NCI-H1436 treated with DMSO at 0.1 percent for 48 hours (cell line): ENCODE data around the gene PTPRH.

ENCODE experiments used
- DNase-seq: peaks from one replicate; lab custom pipeline; 2025; lab: John Stamatoyannopoulos, UW

Gene PTPRH

GRCh38 chr19:55244004-55244680 lies 34.8 kb upstream of the PTPRH start:
- no peak for DNase-seq

GRCh38 chr19:55242517-55242916 lies 33.2 kb upstream of the PTPRH start:
- no peak for DNase-seq

DNA sequence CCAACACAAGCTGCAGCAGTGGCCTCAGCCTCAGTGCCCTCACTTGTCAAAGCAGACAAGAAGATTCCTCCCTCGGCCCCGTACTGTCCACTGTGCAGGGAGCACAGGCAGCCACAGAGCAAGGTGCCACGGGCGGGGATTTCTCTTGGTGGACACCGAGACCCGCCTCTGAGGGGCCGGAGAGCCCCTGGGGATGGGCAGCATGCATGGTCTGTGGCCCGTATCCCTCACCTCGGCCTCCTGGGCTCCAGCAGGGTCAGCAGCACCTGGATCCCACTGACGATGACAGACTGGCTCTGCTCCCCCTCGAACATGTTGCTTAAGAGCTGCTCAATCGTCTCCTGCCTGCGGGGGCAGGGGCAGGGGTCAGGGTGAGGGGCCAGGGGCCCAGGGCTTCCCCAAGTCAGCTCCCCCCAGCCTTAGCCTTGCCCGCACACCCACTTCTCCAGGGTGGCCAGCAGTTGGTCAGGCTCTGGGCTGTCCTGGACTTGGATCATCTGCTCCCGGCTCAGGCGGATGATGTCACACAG lies 32.7 kb upstream of the PTPRH start:
- no peak for DNase-seq

GRCh38 chr19:55241143-55241934 lies 32.0 kb upstream of the PTPRH start:
- DNase-seq, result no peak

- DNase-seq, result no peak
These were observed 31.4 kb upstream of the PTPRH start for GRCh38 chr19:55240713-55241020.

DNA sequence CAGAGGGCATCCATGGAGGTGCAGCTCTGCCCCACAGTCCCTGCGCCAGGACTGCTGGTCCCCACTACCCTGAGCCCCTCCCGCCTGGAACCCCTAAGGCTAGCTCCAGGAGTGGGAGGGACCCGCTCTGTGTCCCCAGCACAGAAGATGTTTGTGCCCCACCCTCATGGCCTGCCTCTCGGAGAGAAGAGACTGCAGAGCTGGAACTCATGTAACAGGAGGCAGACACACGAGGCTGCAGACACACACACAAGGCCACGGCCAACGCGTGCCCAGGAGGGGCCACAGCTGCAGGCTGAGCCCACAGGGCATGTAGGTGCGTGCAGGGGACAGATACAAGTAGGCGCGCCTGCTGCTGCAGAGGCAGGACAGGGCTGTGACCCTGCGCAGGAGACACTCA lies 29.7 kb upstream of the PTPRH start:
- DNase-seq, result no peak

GRCh38 chr19:55238030-55238429 lies 28.7 kb upstream of the PTPRH start:
- no peak for DNase-seq

GRCh38 chr19:55232986-55233385 lies 23.7 kb upstream of the PTPRH start:
- DNase-seq, result no peak

- DNase-seq, result no peak
These were observed 22.9 kb upstream of the PTPRH start for GRCh38 chr19:55232286-55232602.

- no peak for DNase-seq
These were observed 22.3 kb upstream of the PTPRH start for GRCh38 chr19:55231391-55232285.

- DNase-seq, result no peak
These were observed 21.5 kb upstream of the PTPRH start for GRCh38 chr19:55230780-55231179.

GRCh38 chr19:55230329-55230728 lies 21.0 kb upstream of the PTPRH start:
- no peak for DNase-seq

GRCh38 chr19:55229789-55230182 lies 20.5 kb upstream of the PTPRH start:
- no peak for DNase-seq

GRCh38 chr19:55229145-55229788 lies 20.0 kb upstream of the PTPRH start:
- DNase-seq, result no peak

DNA sequence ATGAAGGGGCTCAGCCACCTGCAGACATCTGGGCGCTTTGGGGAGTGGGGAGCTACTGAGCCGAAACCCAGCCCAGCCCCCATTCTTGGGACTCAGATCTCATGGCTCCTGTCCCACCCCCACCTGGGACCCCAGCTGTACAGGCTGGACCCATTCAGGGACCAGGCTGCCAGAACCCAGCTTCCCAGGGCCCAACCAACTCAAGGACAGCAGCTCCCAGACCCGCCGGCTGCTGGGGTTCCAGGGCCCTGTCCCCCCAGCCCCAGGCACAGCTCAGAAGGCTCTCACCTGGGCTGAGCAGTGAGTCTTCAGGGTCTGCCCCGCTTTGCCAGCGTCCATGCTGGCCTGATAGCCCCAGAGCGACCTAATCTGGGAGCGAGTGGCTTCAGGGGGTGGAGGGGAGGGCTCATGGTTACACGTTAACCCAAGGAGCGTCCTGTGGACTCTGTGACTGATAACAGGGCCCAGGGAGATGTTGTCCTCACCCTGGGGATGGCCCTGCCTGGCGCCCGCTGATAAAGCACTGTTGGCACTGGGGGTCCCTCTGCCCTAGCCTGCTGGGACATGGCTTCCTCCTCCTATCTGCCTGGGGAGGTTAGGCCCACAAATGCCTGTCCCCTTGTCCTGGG lies 19.2 kb upstream of the PTPRH start, which contains the start of gene TMEM86B:
TMEM86B (minus strand) TSS at position 361 of the 629 bp plus-strand sequence; CDS start at position 339, 22 bp downstream.
- no peak for DNase-seq

- DNase-seq, result no peak
These were observed 18.7 kb upstream of the PTPRH start for GRCh38 chr19:55228015-55228391.

DNA sequence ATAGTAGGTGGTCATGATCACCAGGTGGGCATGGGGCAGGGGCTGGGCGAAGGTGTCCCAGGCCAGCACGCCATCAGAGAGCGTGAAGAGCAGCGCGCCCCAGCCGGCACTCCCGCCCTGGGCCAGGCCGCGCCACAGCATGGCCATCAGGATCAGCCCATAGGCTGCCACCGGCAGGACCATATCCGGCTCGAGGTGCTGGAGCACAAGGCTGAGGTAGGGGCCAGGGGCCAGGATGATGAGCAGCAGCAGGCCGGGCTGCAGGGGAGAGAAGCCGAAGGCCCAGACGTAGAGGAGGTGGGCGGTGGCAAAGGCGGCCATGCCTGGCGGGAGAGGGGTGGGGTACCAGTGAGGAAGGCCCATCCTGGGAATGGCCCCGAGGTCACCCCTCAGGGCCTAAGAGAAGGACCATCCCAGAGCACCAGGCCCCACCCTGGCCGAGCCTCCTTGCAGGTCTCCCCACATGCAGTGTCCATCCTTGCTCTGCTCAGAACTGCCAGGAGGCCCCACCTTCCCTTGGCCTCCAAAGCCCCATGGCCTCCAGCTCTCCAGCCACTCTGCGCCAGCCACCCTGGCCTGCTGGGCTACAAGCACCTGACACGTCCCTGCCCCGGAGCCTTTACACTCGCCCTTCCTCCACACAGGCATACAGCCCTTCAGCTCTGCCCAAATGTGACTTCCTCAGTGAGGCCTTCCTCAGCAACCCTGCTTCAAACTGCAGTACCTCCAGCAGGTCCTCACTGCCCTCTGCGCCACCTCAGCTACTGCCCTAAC lies 18.1 kb upstream of the PTPRH start:
- no peak for DNase-seq

GRCh38 chr19:55226788-55227187 lies 17.5 kb upstream of the PTPRH start:
- DNase-seq, result no peak

DNA sequence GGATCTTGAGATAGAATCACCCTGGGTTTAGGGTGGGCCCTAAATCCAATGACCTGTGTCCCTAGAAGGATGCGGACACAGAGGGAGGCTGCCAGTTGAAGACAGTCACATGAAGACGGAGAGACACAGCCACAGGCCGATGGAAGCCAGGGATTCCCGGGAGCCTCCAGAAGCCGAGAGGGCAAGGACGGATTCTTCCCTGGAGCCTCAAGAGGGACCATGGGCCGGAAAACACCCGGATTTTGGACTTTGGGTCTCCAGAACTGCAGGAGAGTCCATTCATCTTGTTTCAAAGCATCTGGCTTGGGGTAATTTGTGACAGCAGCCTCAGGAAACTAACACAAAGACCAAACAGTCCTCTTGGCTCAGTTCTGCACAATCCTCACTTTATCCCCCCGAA lies 17.0 kb upstream of the PTPRH start:
- DNase-seq, result no peak

GRCh38 chr19:55225415-55225958 lies 16.2 kb upstream of the PTPRH start:
- no peak for DNase-seq
